CD4-positive, alpha-beta T cell treated with Interleukin-6 for 4 hours (primary cell): ENCODE measurements around the gene CKAP2L.

Experiments
- DNase-seq: peaks from one replicate; pipeline ENCODE4 v3.0.0-alpha.2; 2020; ENCODE audit warnings: mixed read lengths

The CKAP2L gene

DNA sequence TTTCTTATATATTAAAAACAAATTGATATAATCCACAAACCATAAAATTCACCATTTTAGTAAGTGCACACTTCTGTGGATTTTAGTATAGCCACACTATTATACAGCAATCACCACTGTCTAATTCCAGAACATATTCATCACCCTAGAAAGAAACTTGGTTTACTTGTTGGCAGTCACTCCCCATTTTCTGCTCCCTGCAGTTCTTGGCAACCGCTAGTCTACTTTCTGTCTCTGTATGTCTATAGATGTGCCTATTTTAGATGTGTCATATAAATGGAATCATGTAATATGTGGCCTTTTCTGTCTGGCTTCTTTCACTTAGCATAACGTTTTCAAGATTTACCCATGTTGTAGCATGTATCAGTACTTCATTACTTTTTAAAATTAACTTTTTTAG is 5.7 kb downstream of the CKAP2L start:
- no peak for DNase-seq

DNA sequence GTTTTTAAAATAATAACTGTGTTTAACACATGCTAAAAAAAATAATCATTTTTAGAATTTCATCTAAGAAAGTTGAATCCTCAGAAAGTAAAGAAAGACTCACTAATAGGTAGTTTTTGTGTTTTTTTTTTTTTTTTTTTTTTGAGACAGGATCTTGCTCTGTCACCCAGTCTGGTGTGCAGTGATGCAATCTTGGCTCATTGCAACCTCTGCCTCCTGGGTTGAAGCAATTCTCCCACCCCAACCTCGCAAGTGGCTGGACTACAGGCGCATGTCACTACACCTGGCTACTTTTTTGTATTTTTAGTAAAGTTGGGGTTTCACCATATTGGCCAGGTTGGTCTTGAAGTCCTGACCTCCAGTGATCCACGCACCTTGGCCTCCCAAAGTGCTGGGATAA is 7.1 kb downstream of the CKAP2L start:
- DNase-seq, result no peak

DNA sequence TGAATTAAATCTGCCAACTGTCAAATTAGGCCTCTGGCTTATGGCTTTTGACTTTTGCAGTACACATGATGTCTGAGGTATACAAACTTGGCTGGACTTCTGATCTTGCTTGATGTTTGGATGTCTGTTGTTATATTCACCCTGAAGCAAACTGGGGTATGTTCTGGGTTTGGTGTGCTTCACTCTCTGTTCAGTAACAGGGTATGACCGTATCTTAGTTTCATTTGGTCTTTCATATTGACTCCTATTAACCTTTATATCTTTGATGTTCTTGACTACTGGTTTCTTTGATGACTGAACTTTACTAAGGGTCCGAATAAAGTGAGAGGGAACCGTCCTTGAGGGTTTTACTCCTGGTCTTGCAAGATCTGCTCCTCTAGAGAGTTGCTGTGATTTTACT is 8.2 kb downstream of the CKAP2L start:
- DNase-seq, result no peak

DNA sequence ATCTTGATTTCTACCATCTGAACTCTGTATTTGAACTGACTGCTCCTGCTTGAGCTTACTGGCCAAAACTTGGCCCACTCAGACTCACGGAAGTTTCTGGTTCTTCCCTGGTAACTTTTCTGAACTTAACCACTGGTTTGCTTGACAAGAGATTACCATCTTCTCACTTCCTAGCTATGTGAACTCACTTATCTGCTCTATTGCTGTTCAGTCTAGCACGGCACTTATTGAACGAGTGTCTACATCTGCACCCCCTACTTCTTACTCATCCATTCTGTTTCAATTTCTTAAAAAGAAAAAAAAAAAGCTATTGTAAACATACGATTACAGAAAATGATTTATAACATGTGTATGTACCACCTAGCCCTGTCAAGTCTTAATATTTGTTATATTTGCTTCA is 9.0 kb downstream of the CKAP2L start:
- no peak for DNase-seq

DNA sequence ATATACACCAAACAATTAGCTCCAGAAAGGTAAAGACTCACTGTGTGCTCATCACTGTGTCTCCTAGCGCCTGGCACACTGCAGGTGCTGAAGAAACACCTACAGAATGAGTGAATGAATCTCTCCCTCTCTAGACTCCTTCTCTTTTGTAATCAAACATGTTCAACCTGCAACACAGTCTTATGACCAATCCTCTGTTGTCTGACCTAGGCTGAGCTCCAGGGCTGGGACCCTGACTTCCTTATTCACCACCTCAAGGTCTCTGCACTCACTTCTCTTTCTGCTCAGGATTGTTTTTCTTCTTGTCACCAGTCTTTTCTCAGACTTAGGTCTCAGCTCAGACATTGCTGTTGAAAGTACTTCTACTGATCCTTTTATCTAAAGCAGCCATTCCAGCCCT is 9.8 kb downstream of the CKAP2L start:
- no peak for DNase-seq

DNA sequence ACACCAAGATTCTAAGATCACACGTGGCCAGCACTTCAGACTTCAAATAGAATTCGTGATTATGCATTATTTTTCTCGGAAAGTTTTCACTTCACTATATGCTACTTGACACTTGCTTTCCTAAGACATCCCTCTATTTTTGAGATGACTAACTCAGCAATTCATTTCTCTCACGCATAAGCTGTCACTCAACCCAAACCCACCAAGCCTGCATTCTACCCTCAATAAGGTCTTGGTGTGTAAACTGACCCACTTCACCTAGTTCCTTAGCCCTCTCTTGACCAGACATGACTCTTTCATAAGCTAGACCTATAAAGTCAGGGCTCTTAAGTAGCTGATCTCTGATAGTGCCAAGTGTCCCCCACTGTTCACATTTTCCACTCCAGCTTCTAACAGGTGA is 11.7 kb downstream of the CKAP2L start:
- no peak for DNase-seq

DNA sequence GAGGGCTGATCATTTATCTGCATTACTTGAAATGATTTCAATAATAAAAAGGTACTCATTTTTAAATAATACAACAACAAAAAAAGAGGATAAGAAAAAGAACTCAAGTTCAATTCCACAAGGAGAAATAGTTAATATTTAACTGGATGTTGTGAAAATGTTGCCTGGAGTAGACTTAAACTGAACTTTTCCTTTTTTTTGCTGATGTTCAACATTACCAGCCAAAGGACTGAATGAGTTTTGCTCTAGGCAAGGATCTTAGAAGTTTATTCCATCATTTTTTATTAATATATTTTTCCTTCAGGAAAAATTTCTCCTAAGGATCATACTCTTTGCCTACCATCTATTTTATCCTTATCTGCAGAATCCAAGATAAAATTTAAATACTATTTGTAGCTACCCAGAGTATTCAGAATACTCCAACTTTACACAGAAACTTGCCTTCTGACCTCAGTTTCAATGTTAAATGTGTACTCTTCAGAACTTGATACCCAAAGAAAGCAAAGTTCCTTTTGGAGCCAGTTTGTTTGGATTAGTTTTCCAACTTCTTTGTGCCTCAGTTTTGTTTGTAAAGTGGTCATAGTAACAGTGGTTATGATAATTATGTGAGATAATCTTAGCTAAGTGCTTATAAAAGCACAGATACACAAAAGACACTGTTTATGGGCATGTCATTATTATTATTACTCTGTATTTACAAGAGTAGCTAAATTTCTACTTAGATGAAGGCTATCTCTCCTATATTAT is 12.8 kb downstream of the CKAP2L start:
- DNase-seq, result no peak

DNA sequence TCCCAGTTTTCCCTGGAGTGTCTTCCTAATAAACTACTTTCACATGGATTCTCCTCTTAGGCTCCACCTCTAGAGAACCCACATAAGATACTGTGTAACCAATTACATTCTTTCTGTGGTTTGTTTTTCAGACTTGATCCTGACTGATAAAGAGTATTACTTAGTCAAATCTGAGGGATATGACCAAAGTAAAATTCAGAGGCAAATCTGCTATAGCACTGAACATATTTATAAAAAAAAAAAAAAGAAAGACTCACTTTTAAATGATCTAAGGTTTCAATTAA is 13.9 kb downstream of the CKAP2L start:
- no peak for DNase-seq

DNA sequence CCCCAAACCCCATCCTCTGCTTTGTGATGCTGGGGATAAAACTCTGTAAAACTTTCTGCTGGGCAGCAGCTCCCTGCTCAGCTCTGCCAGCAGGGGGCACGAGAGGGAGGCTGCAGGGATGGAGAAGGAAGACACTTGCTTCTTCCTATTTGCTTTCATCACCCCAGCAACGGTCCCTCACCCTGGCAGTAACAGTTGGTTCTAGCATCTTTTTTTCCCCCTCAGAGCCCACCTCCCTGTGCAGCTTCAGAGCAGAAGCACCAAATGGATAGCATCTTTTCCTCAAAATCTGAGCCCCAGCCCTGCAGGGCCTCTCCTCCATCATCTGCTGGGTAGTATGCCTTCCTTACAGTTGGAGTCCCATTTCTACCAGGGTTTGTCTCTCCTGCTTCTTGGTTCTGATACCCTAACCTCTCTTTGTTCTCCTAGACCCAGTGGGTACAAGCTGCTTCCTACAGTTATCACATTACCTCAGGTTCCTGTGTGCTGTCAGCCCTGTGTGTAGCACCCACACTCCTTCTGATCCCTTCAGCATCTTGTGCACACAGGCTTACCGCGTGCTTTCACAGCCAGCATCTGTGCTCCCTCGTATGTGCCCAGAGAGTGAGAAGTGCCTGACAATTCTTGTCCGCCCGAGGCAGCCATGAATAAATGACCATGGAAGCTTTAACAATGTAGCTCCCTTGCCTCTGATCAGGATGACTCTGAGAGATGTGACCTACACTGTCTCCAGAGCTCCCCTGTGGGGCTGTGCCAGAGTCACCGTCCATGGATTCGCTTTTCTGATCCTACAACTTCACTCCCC is 14.5 kb downstream of the CKAP2L start:
- DNase-seq, result peak; percentile 87

DNA sequence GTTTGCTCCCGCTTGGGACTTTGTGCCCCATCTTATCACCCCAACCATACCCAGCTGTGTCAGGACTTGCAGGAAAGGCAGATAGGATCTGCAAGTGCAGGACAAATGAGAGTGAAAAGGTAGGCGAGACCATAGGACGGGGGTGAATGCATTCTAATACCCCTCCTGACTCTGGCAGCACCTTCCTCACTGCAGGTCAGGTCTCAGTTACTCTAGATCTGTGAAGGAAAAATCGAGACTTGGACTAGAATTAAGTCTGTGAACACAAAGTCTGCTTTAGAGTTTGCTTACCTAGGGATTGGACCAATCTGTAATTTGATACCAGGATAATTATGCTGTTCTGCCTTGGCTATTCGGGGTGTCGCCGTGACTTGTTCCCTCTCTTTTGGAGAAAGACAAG is 23.9 kb downstream of the CKAP2L start:
- DNase-seq, result no peak

DNA sequence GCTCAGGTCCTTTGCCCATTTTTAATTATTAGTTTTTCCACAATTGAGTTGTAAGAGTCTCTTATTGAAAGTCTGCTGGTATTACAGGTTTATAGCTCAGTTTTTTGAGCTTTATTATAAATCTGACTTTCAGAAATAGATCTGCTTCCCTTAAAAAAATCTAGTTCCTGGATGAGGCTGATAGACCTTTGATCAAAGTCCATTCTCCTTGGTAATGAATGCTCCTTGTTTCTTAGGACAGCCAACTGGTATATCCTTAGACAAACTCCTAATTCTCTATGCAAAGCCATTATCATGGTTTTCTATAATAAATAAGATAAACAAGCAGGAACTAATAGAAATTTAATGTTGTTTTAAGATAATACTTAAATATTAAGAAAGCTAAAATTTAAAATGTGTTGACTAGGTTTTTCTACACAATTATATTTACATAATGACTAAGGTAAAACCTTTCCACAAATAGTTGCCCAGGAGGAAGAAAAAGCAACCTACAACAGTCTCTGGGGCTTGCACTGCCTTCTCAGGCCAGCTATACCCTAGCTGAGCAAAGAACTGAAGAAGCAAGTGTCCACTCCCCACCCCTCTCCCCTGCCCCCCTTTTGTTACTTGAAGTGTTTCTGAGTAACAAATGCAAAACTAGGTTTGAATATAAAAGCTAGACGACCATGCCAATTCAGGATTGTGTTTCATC is 26.7 kb downstream of the CKAP2L start:
- DNase-seq, result no peak

DNA sequence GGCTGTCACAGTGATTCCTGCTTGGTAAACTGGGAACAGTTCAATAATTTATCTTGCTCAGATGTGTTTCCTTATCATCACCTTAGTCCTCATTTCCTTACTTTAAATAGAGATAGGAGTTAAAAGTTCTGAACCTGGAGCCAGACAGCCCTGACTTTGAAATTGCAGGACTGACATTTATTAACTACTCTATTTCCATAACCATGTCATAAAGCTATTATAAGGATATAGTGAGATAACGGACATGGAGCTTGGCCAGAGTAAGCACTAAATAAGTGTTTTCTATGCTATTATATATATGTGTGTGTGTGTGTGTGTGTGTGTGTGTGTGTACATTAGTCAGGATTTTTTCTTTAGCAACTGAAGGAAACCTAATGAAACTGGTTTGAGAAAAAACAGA is 30.5 kb downstream of the CKAP2L start:
- DNase-seq, result no peak

DNA sequence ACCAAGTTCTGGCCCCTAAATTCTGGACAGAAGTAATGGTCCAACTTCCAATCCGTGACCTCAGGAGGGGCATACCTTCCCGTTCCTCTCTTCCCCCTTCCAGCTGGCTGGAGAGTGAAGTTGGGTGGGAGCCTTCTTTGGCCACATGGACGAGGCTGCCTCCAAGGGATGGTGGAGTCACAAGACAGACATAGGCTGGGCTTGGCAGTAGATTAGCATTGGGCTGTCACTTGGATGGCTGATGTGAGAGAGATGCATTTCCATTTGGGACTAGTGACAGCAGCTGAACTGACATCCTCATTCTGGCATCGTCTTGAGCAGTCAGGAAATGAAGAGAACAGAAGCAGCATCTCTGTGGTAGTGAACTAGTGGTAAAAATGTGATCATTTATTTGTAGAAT is 31.0 kb downstream of the CKAP2L start:
- no peak for DNase-seq

DNA sequence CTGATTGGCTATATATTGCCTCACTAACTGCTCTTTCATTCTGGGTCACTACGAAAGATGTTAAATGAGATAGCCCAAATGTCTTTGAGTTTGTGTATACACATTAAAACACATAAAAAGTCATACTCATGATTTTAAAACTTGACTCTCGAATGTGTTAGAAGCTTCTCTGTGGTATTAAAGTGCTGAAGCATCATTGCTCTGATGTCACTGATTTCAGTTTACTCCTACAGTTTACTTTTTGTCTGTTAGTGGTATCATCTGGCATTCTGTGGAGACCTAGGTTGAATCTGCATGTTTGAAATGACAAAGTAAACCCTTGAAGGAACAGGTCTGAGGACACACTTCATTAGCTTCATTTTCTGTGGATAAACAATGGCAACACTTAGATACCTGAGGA is 32.9 kb downstream of the CKAP2L start:
- no peak for DNase-seq

DNA sequence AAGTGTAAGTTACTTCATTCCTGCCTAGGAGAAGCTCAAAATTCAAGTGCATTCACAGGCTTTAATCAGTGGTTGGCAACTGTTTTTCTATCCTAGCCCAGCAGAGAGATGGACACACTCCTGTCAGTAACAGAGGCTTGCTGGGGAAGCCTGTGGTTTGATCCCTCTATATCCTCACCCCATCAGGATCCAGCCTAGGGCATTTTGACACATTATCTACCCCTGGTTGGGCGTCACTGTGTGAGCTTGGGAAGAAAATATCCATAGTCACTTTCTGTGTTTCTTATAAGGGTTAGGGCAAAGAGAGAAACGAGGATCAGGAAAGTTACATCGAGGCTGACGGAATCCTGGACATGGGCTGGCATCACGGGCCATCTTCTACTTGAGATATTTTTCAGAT is 33.6 kb downstream of the CKAP2L start:
- no peak for DNase-seq

DNA sequence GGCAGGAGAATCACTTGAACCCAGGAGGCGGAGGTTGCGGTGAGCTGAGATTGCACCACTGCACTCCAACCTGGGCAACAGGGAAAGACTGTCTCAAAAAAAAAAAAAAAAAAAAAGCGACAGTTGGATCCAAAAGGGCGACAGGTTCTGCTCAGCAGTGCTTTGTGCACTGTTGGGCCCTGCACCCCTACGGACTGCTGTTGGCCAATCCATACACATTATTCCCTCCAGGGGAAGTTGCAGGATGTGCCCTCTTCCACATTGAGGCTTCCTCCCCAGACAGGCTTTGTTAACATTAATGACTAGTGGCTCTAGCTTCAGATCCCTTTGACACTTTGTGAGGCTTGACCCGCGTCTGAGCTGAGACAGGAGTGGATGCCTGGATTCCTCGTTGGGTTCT is 34.2 kb downstream of the CKAP2L start:
- no peak for DNase-seq

DNA sequence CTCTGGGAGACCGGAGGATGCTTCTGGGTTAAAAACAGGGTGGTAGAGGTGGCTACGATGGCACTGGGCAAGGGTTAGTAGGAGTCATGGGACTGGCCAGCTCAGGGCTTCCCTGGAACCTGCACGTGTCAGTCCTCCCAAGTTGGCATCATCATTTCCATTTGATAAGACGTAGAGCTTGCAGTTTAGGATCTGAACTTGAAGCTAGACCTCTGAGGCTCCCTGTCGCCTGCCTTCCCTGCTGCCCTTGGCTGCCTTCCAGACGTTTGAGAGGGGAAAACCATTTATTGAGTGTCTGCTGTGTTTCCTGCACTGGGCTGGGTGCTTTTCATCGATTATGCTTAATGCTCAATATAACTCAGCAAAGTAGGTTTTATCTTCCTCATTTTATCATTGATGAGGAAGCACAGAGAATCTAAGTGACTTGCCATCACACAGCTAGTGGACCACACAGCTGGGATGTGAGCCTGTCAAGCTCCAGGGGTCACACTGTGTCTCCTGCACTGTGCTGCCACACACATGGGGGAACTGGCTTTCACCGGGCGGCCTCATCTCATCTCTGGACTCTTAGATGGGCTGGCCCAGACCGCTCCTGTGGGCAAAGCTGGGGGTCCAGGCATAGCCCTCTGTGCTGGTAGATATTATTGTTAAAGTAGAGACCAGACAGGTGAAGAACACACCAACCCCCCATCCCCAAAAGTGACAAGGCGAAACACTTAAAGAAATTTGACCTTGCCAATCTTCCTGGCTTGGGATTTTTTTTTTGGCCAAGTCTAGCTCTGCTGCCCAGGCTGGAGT is 35.8 kb downstream of the CKAP2L start:
- DNase-seq, result no peak

DNA sequence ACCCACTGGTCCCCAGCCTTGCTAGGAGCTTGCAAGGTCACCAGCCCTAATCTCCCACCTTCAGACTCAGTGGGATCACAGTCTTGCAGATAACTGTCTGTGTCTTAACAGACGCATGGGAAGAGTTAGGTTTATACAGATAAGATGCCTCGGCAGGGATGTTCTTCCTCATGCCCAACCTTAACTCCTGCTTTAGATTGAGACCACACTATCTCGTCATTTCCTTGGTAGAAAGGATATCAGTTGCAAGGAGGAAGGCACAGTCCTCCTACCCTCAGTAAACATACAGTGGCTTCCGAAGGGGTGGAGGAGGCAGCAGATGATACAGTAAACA is 36.4 kb downstream of the CKAP2L start:
- DNase-seq, result no peak

DNA sequence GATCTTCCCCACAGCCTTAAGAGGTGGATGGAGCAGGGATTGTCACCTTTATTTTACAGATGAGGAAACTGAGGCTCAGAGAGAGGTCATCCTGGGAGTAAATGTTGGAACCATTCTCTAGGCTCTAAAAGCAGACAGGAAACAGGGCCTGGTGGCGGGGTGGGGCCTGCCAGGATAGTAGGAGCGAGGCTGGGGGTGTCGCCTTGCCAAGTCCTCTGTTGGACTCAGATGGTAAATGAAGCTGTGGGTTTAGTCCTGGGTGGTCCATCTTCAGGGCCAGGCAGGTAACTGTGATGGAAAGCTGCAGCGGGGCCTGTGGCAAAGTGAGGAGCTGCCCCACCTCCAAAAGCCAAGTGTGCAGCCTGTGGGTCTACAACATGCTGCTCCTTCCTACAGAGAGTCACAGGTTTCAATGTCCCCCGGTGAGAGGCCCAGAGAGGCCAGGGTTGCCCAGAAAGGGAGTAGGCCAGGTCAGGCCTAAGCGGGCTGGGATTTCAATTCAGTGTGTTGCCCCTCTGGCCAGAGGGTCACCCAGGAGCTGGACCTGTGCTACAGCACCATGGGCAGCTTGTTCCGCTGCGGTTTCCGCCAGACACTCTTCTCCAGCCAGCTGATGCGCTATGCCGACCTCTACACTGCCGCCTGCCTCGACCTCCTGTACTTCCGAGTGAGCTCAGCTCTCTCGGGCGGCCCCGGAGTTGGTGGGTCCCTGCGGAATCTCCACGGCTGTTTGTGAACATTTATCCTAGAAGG is 37.0 kb downstream of the CKAP2L start:
- no peak for DNase-seq

DNA sequence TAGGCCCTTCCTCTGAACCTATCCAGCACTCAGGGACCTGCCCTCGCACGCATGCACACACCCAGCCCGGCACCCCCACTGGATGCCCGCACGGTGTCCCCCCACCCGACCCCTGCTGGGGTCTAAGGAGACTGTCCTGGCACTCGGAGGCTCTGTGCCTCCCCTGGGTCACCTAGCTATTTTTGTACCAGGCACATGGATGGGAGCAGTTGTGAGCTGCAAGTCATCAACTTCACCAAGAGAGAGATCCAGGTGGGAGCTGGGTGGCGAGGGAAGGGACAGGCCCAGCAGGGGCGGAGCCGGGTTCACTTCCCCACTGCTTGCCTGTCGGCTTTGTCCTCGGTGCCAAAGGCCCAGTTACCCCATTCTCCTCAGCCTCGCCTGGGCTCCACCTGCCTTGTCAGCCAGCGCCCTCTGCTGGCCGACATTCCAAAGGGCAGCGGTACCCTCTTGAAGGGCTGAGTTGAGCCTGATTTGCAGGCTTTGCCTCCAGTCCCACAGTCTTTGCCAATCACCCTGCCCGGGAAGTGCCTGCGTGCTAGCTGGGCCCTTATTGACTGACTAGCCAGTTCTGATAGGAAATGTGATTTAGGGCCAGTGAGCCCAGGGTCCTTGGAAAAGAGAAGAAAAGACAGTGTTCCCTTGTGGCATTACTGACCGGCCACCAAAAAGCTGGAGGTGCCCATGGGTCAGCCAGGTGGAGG is 37.8 kb downstream of the CKAP2L start:
- peak; percentile 90 for DNase-seq

DNA sequence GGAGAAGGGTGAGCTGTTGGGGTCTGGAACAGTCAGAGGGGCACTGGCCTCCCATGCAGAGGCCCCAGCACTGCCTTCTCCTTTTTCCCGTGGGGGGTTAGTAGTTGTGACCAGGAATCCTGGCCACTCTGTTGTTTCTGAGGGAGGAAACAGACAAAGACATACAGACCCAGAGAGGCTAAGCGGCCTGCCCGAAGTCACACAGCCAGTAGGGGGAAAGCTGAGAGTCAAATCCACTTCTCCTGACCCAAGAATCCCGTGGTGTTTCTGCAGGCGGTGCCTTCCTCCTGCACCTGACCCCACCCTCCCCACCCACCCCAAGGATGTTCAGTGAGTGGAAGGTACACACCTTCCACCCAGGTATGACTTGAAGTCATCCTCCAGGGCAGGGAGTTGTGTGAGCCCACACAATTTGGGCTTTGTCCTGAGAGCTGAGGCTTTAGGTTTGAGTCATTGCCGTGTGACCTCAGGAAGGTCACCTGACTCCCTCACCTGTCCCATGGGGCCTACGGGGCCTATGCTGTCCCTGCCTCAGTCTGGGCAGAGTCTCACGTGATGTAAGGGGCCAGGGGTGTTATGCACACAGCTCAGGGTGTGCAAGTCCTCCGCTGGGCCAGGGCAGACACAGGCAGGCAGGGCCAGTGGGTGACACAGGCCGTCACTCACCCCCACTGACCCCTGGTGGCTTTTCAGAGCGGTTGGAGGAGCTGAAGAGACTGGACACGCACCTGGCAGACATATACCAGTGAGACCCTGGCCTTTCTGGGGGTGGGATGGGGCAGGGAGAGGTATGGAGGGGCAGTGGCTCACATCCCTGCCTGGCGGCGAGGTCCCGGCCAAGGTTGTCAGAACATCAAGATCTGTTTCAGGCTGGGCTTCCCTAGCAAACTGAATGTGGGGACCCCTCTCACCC is 38.6 kb downstream of the CKAP2L start:
- no peak for DNase-seq
